Activated CD4-positive, alpha-beta T cell treated with anti-CD3 and anti-CD28 coated beads, Interleukin-2, amount 50 U/mL, for 24 hours (primary cell): ENCODE results near the gene PCDH10.

Experiments
- DNase-seq, 2 donors: peaks; one replicate each; pipeline ENCODE4 v3.0.0-alpha.2; 2020; ENCODE audit warnings: low read depth in 1 of 2, low spot score in 1 of 2

PCDH10 gene

GRCh38 chr4:133148690-133149363 is at the start of gene PCDH10:
PCDH10 (plus strand) TSS chr4:133149294; CDS start chr4:133150141, 847 bp downstream.
- DNase-seq = no peak

- no peak for DNase-seq
Measured at GRCh38 chr4:133102043-133102442, 47.1 kb upstream of the PCDH10 start.

DNA sequence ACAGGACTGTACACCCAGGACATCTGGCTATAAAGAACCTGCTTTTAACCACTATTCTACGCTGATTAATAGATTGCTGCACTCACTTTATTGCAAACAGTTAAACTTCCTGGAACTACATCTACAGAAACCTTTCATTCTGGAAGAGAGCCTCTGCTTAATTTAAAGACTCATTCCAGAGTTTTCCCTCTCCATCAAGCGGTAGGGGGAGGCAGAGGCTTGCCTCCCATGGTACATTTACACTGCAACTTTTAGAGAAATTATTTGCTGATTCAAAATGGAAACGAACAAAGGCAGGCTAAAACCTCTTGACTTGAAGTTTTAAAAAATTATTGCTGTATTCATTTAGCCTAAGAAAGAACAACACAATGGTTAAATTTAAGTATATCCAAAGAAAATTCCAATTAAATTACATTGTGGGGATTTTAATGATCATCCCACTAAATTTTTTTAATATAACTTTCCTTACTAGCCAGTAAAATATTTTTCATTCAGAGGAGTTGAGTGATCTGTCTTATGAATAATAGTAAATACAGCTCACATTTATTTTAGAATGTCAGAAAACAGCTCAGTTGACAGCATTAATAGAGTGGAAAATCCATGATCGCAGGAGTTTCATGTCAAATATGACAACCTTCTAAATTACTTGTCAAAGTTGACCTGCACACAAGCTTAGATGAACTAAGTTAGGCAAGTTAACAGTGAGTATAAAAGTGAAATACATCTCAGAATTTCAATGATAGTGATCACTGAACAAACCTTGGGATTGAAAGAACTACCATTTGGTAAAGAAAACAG is 46.3 kb upstream of the PCDH10 start:
- DNase-seq = no peak

DNA sequence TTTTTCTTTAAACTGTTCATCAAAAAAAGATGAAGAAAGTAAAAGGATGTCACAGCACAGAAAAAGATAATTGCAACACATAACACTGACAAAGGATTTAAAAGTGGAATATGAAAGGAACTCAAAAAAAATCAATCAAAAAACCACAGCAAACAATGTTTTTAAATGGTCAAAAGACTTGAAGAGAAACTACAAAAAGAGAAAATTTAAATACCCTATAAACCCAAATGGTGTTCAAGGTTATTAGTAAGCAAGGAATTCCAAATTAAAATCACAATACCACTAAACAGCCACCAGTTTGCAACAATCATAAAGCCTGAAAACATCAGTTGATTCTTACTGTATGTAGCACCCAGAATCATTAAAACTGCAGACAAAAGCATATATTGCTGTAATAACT is 36.5 kb upstream of the PCDH10 start:
- no peak for DNase-seq

- no peak for DNase-seq
Measured at GRCh38 chr4:133124746-133125145, 24.3 kb upstream of the PCDH10 start.

GRCh38 chr4:133127500-133127899 is 21.6 kb upstream of the PCDH10 start:
- DNase-seq = no peak

DNA sequence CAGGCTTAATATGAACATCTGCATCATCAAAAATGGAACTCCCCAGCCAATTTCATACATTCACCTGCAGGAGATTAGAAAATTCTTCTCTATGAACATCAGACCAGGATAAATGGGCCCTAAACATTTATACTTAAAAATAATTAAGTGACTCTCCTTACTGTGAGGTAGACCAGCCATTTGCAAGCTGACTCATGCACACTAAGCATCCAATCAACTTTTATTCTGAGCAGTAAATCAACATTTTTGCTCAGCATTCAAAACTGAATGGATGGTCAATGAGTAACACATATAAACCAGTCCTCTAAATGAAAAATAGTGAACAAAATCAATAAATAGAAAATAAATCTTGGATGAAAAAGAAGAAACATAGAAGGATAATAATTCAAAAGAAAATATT is 19.9 kb upstream of the PCDH10 start:
- DNase-seq = no peak

- DNase-seq = no peak
Measured at GRCh38 chr4:133130171-133130570, 18.9 kb upstream of the PCDH10 start.

DNA sequence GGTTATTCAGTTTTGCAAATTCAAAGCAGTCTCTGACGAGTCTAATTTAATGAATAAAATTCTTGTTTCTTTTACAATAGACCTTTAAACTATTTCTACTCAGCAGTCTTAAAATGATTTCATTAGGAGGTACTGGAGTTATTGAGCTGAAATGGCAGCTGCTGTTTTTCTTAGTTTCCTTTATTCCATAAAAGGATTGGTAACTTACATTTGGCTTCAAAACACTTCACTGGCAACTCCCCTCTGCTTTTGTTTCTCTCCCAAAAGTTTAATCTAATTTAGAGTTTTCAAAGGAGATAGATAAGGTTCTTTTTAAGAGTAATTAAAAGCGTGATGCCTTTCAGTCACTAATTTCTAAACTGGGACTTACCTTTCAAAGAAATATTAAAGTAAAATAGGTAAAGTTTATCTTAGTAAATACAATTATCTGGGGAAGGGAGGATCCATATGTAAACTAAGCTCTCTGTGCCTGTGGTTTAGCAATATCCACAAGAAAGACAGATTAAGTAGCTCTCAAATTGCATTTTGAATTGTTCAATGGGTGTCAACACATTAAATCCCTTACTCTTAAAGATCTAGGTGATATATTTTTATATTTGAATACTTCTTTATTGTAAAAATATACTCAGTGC is 17.1 kb upstream of the PCDH10 start:
- DNase-seq = no peak

DNA sequence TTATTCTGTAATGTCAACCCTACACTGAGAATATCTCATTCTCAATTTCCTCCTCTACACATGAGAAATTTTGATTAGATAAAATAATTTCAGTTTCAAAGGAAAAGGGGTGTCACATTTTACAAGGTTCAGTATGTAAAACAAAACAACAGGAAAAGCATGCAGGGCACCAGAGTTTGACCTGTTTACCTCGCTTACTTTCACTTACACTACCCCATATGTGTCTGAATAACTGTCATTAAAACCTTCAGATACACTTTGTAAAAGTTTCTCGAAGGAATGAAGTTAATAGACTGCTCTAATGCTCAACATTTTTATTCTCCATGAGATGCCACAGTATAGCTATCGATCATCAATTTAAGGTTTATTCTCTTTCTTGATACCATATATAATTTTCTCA is 12.3 kb upstream of the PCDH10 start:
- DNase-seq = no peak

GRCh38 chr4:133137571-133137970 is 11.5 kb upstream of the PCDH10 start:
- DNase-seq = no peak

DNA sequence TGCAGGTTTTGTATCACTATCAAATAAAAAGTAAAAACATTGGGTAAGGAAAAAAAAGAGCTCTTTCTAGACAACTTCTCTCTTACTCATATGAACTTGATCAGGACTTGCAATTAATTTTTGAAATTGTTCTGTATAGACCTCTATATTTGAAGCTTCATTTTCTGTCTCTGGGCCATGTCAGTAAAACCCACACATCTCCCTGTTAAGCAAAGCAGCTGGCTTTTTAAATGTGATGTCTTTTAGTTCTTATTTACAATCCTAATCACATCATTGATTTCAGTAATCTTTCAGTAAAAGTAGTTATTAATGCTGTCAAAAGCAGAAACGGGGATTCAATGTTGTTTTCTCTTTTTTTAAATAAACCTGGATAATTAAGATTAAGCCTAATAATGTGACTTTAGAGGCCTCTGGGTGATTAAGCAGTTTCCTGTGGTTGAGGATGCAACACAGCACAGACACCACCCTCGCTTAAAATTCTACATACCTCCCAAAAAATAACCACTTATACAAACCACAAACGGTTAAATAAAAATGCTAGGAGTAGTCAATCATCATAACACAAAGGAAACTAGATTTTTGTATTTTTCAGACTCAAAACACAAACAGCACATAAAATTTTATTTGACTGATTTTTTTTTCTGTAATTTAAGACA is 5.2 kb upstream of the PCDH10 start:
- DNase-seq = no peak

DNA sequence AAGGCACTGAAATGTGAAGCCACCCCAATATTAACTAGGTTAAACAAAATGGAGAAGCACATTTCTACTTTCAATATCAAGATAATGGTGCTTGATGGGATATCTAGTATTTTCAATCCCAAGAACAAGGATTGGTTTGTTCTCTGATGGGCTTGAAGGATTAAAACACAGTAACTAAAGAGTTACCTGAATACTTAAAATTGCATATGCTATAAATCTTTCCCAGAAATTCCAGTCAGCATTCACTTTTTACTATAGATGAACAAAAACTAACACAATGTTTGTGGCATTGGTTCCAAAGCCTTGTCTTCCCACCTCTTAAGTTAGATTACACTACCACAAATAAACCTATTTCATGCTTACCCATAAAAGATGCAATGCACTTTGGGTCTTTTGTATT is 3.9 kb upstream of the PCDH10 start:
- DNase-seq = no peak

- DNase-seq = no peak
Measured at GRCh38 chr4:133145758-133146573, 3.1 kb upstream of the PCDH10 start.

GRCh38 chr4:133146574-133147241 is 2.4 kb upstream of the PCDH10 start:
- no peak for DNase-seq

GRCh38 chr4:133147286-133147821 is 1.7 kb upstream of the PCDH10 start:
- DNase-seq = no peak

GRCh38 chr4:133147921-133148689 is 989 bp upstream of the PCDH10 start:
- no peak for DNase-seq

DNA sequence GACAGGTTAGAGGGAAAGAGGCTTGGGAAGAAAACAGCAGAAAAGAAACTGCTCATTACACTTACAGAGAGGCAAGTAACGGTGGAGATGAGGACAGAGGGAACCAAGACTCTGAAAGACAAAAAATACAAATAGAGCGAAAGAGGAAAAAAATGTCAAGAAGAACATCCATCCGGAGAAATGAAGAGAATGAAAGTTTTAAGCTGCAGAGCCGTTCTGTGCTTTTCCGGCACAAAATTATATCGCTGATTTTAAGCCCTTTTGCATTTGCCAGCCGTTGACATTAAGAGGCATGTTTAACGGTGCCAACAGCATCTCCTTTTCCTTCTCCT is 236 bp downstream of the PCDH10 start:
- DNase-seq = no peak

DNA sequence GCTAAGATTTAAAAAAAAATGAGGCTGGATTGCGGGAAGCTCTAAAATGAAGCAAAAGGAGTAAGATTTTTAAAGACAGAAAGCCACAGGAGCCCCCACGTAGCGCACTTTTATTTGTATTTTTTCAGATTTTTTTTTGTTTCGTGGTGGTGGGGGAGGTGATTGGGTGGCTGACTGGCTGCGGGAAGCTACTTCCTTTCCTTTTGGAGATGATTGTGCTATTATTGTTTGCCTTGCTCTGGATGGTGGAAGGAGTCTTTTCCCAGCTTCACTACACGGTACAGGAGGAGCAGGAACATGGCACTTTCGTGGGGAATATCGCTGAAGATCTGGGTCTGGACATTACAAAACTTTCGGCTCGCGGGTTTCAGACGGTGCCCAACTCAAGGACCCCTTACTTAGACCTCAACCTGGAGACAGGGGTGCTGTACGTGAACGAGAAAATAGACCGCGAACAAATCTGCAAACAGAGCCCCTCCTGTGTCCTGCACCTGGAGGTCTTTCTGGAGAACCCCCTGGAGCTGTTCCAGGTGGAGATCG is 908 bp downstream of the PCDH10 start:
- DNase-seq = no peak
